A549 (cell line): ENCODE results near the gene FASLG. TPM values are rescaled to one million over a fixed set of nuclear protein-coding genes. Genes with fewer than 3 reads are reported as not detected.
A peak's percentile ranks its signal among the peaks of the same experiment; 100 is the strongest.

Source experiments
- ATAC-seq, 2 experiments: fragments of 200-7000 bp in 1 of 2; fragments of >200 bp in 1 of 2; cut with Nextera tagmentation in 1 of 2; cut with Tn5 transposase in 1 of 2; 3 replicates each; pipeline versions ENCODE4 v1.8.0 to v1.9.1; 2018 to 2020; ENCODE audit warnings: mild to moderate bottlenecking in 1 of 2, moderate library complexity in 1 of 2
- CTCF ChIA-PET: fragments of 300-600 bp; sonication (Branson Sonifier 250); formaldehyde crosslinking; extraction: SDS; loops from one replicate; lab custom pipeline; 2021; ENCODE audit warnings: antibody characterized with exemption, inconsistent platforms; lab: Yijun Ruan, JAX
- POLR2A ChIA-PET: fragments of 350-600 bp; formaldehyde crosslinking; extraction: SDS; loops from one replicate; lab custom pipeline; 2021; ENCODE audit warnings: antibody characterized with exemption, inconsistent platforms; lab: Yijun Ruan, JAX
- DNase-seq, 2 experiments: peaks; one replicate each; pipeline versions ENCODE4 v3.0.0 to v3.0.0-alpha.2; 2011 to 2016; ENCODE audit warnings: low read depth in 1 of 2, low spot score in 1 of 2
- FAIRE-seq: peaks from 2 replicates; lab custom pipeline; 2011; peaks lifted over from hg19 to GRCh38; lab: Jason Lieb, UNC
- H3K27ac ChIP-seq, 2 experiments: fragments of >200 bp; sonication (Bioruptor Twin); formaldehyde crosslinking; 3 replicates each; pipeline ENCODE4 v1.5.1; 2016 to 2017
- H3K4me1 ChIP-seq: fragments of >200 bp; sonication (Bioruptor Twin); formaldehyde crosslinking; 3 replicates; pipeline ENCODE4 v1.6.1; 2016
- H3K4me2 ChIP-seq: fragments of >200 bp; sonication (Bioruptor Twin); formaldehyde crosslinking; 3 replicates; pipeline ENCODE4 v1.6.1; 2016
- H3K4me3 ChIP-seq: fragments of >200 bp; sonication (Bioruptor Twin); formaldehyde crosslinking; 3 replicates; pipeline ENCODE4 v1.5.1; 2016
- H3K9me3 ChIP-seq: fragments of >200 bp; sonication (Bioruptor Twin); formaldehyde crosslinking; 3 replicates; pipeline ENCODE4 v1.6.1; 2016
- ATOH8 ChIP-seq: fragments of 250-450 bp; sonication (Bioruptor Pico); IDR thresholded peaks from 2 replicates; pipeline ENCODE4 v1.5.0; 2020; ENCODE audit warnings: low read depth, mild to moderate bottlenecking, moderate library complexity
- BHLHE40 ChIP-seq: IDR thresholded peaks from 2 replicates; pipeline ENCODE4 v1.6.1; 2012; ENCODE audit warnings: low read depth, low read length, inconsistent platforms
- CHD2 ChIP-seq: fragments of 150-350 bp; IDR thresholded peaks from 2 replicates; pipeline ENCODE4 v1.6.1; 2014; ENCODE audit warnings: low read length; ENCODE audit not compliant: partially characterized antibody
- EHF ChIP-seq: fragments of 250-450 bp; sonication (Bioruptor Pico); IDR thresholded peaks from 2 replicates; pipeline ENCODE4 v1.5.0; 2020; ENCODE audit warnings: mild to moderate bottlenecking
- EHMT2 ChIP-seq: fragments of 200-600 bp; sonication (generic); IDR thresholded peaks from 2 replicates; pipeline ENCODE4 v1.6.1; 2016; ENCODE audit warnings: antibody characterized with exemption, low read depth, mild to moderate bottlenecking, moderate library complexity
- EP300 ChIP-seq, 2 experiments: fragments of >200 bp; sonication (Bioruptor Twin); formaldehyde crosslinking; IDR thresholded peaks; 2 replicates in 1 of 2; 3 replicates in 1 of 2; pipeline ENCODE4 v1.6.1; 2016 to 2017
- ESRRA ChIP-seq: fragments of 150-350 bp; IDR thresholded peaks from 2 replicates; pipeline ENCODE4 v1.6.1; 2014; ENCODE audit warnings: mild to moderate bottlenecking, low read length, borderline replicate concordance
- FOSB ChIP-seq: fragments of 250-450 bp; sonication (Bioruptor Pico); IDR thresholded peaks from 2 replicates; pipeline ENCODE4 v1.5.0; 2020; ENCODE audit warnings: mild to moderate bottlenecking, moderate library complexity
- FOSL2 ChIP-seq, 2 experiments: fragments of 450-650 bp in 1 of 2; fragments of >200 bp in 1 of 2; sonication (Bioruptor Twin) in 1 of 2; formaldehyde crosslinking; IDR thresholded peaks; 2 replicates each; pipeline versions ENCODE4 v1.5.0 to v1.6.1; 2016 to 2020; ENCODE audit warnings: mild to moderate bottlenecking in 1 of 2, moderate library complexity in 1 of 2
- FOXS1 ChIP-seq: fragments of 250-450 bp; sonication (Bioruptor Pico); IDR thresholded peaks from 2 replicates; pipeline ENCODE4 v1.5.0; 2020; ENCODE audit warnings: mild to moderate bottlenecking, moderate library complexity
- HDAC2 ChIP-seq: fragments of 200-600 bp; sonication (generic); IDR thresholded peaks from 2 replicates; pipeline ENCODE4 v1.6.1; 2016
- HEYL ChIP-seq: fragments of 250-450 bp; sonication (Bioruptor Pico); IDR thresholded peaks from 2 replicates; pipeline ENCODE4 v1.8.0; 2021; ENCODE audit warnings: mild to moderate bottlenecking, moderate library complexity
- JUN ChIP-seq, 2 experiments: fragments of >200 bp; sonication (Bioruptor Twin); formaldehyde crosslinking; IDR thresholded peaks; 2 replicates in 1 of 2; 3 replicates in 1 of 2; pipeline ENCODE4 v1.6.1; 2016 to 2017
- JUNB ChIP-seq: fragments of >200 bp; sonication (Bioruptor Twin); formaldehyde crosslinking; IDR thresholded peaks from 2 replicates; pipeline ENCODE4 v1.6.1; 2016
- KDM1A ChIP-seq: fragments of 200-600 bp; sonication (generic); IDR thresholded peaks from 2 replicates; pipeline ENCODE4 v1.6.1; 2016; ENCODE audit warnings: low read depth, mild to moderate bottlenecking
- KDM5A ChIP-seq: fragments of 200-600 bp; sonication (generic); IDR thresholded peaks from 2 replicates; pipeline ENCODE4 v1.6.1; 2016; ENCODE audit warnings: antibody characterized with exemption, mild to moderate bottlenecking
- MAX ChIP-seq: IDR thresholded peaks from 2 replicates; pipeline ENCODE4 v1.6.1; 2012
- MAZ ChIP-seq: fragments of 150-350 bp; IDR thresholded peaks from 2 replicates; pipeline ENCODE4 v1.6.1; 2014; ENCODE audit warnings: antibody characterized with exemption, low read depth, low read length, borderline replicate concordance
- NFE2L2 ChIP-seq: fragments of 150-350 bp; conservative IDR thresholded peaks from 2 replicates; pipeline ENCODE4 v1.6.1; 2014; ENCODE audit warnings: low read length
- NPAS2 ChIP-seq: fragments of 250-450 bp; sonication (Bioruptor Pico); IDR thresholded peaks from 2 replicates; pipeline ENCODE4 v1.8.0; 2022; ENCODE audit warnings: mild to moderate bottlenecking, moderate library complexity, borderline replicate concordance
- PBX3 ChIP-seq: IDR thresholded peaks from 2 replicates; pipeline ENCODE4 v1.6.1; 2012
- RARB ChIP-seq: fragments of 250-450 bp; sonication (Bioruptor Pico); IDR thresholded peaks from 2 replicates; pipeline ENCODE4 v1.8.0; 2021; ENCODE audit warnings: mild to moderate bottlenecking, moderate library complexity
- RCOR1 ChIP-seq: fragments of 150-350 bp; IDR thresholded peaks from 2 replicates; pipeline ENCODE4 v1.6.1; 2014; ENCODE audit warnings: antibody characterized with exemption, low read length, low read depth
- REST ChIP-seq: fragments of 200-600 bp; sonication (generic); IDR thresholded peaks from 2 replicates; pipeline ENCODE4 v1.6.1; 2016; ENCODE audit warnings: antibody characterized with exemption, mild to moderate bottlenecking, moderate library complexity
- SREBF2 ChIP-seq: fragments of 450-650 bp; IDR thresholded peaks from 2 replicates; pipeline ENCODE4 v1.6.1; 2014; ENCODE audit warnings: mild to moderate bottlenecking, moderate library complexity
- TFCP2L1 ChIP-seq: fragments of 250-450 bp; sonication (Bioruptor Pico); IDR thresholded peaks from 2 replicates; pipeline ENCODE4 v1.5.0; 2021; ENCODE audit warnings: mild to moderate bottlenecking
- TP53 ChIP-seq: fragments of 250-450 bp; sonication (Bioruptor Pico); IDR thresholded peaks from 2 replicates; pipeline ENCODE4 v1.5.0; 2021; ENCODE audit warnings: mild to moderate bottlenecking, moderate library complexity
- USF2 ChIP-seq: fragments of 450-650 bp; IDR thresholded peaks from 2 replicates; pipeline ENCODE4 v1.6.1; 2014; ENCODE audit warnings: antibody characterized with exemption
- ZC3H11A ChIP-seq: fragments of 450-650 bp; IDR thresholded peaks from 2 replicates; pipeline ENCODE4 v1.6.1; 2014; ENCODE audit warnings: antibody characterized with exemption, mild to moderate bottlenecking
- ZSCAN20 ChIP-seq: fragments of 250-450 bp; sonication (Bioruptor Pico); IDR thresholded peaks from 2 replicates; pipeline ENCODE4 v1.8.0; 2022; ENCODE audit warnings: mild to moderate bottlenecking, moderate library complexity
- WGBS: methylation state at CpG from one replicate; pipeline ENCODE4 v1.1.6; 2017; ENCODE audit errors: missing lambda C conversion rate; 5-methylcytosine and 5-hydroxymethylcytosine counted together
- polyA plus RNA-seq, 4 experiments: library from polyadenylated mRNA; depleted of rRNA in 3 of 4; stranded (reverse); fragments of >200 nt; fragmentation: RNase III in 1 of 4; extraction: RNeasy Plus Mini Kit Qiagen cat#74134 plus additional on column Dnase treatment in 1 of 4; gene quantifications; 2 replicates in 3 of 4; 3 replicates in 1 of 4; pipeline ENCODE4 v1.2.3, GENCODE V29; 2011 to 2017

FASLG gene
- polyA plus RNA-seq, 2 of the 4 experiments (the other 2 are of a cell fraction) = not detected

GRCh38 chr1:172627702-172628101 is 31.2 kb upstream of the FASLG start:
- Histone ChIP-seq H3K4me3 (no peak overlapping the region), H3K27ac (0 out of 6 replicates have a peak overlapping the region, but pooled peaks of 1 of the 2 experiments have one; percentile 4), H3K9me3 (no peaks in the 10 kb centered on the region)
- ATAC-seq = no peak
- CTCF ChIA-PET = interaction anchor here (1.4 to 2.4 kb wide), 2 partner anchors 18 to 92 kb away, joined by 5 read pairs; no protein-coding TSS in a partner anchor
- no peak for FAIRE-seq
- no peak for DNase-seq
- TF ChIP-seq FOSL2 (IDR thresholded peaks at IDR 0.05) (no peak), FOSL2 (CRISPR knock-in tag; IDR thresholded peaks at IDR 0.05) (no peak), PBX3 (no peak), NFE2L2 (no peak), FOSB (CRISPR knock-in tag) (no peak), BHLHE40 (no peak), JUN (IDR thresholded peaks at IDR 0.05) (no peak), ESRRA (no peak), EHF (CRISPR knock-in tag) (no peak), TFCP2L1 (CRISPR knock-in tag) (no peak), EP300 (IDR thresholded peaks at IDR 0.05) (no peak), HEYL (CRISPR knock-in tag) (no peak), ZC3H11A (no peak), MAX (no peak), RARB (CRISPR knock-in tag) (no peak), EHMT2 (no peak), HDAC2 (no peak), REST (no peak), MAZ (no peak), JUNB (no peak), TP53 (CRISPR knock-in tag) (no peak)
- TF ChIP-seq, all 56 proteins: peak for 0
- Histone ChIP-seq H3K4me2 (no peak overlapping the region), H3K4me1 (peaks cover 26% of the 10 kb centered on the region)
- 79% methylated on average over 3 of the region's 3 CpGs for WGBS
- POLR2A ChIA-PET = no interaction called here

- no peak for FAIRE-seq
- Histone ChIP-seq H3K4me2 (no peak overlapping the region), H3K4me3 (no peak overlapping the region), H3K27ac (peak overlapping the region in 1 of 2 experiments; percentile 83; a peak in 3 of 6 replicates), H3K4me1 (peaks cover 26% of the 10 kb centered on the region), H3K9me3 (no peaks in the 10 kb centered on the region)
- no peak for TF ChIP-seq NPAS2 (CRISPR knock-in tag)
- TF ChIP-seq ZSCAN20 (CRISPR knock-in tag) = no peak
- TF ChIP-seq JUNB = no peak
- TF ChIP-seq USF2 = no peak
- TF ChIP-seq PBX3 = no peak
- no peak for TF ChIP-seq CHD2
- TF ChIP-seq FOSB (CRISPR knock-in tag) = no peak
- no peak for TF ChIP-seq HDAC2
- no peak for TF ChIP-seq FOXS1
- no peak for TF ChIP-seq SREBF2
- TF ChIP-seq KDM5A = no peak
- TF ChIP-seq KDM1A = no peak
- no peak for TF ChIP-seq RCOR1
- no peak for TF ChIP-seq EP300 (IDR thresholded peaks at IDR 0.05)
- no peak for TF ChIP-seq ATOH8 (CRISPR knock-in tag)
- ATAC-seq = no peak
- WGBS = 88% methylated on average over 4 of the region's 4 CpGs
- ChIA-PET CTCF (interaction anchor here (1.3 to 2.4 kb wide), 3 partner anchors 18 to 91 kb away, joined by 4 to 5 read pairs (median 5); no protein-coding TSS in a partner anchor), POLR2A (no interaction called here)
- DNase-seq = no peak
These were observed 30.5 kb upstream of the FASLG start for GRCh38 chr1:172628401-172628800.
